Smooth muscle cell (in vitro differentiated cells): ENCODE measurements around the gene HDAC4. TPM values are rescaled to one million over a fixed set of nuclear protein-coding genes. Genes with fewer than 3 reads are reported as not detected.

Source experiments
- DNase-seq: peaks from one replicate; lab custom pipeline; 2025; ENCODE audit not compliant: unreplicated experiment; lab: John Stamatoyannopoulos, UW
- H2AFZ ChIP-seq: fragments of 200-600 bp; sonication (generic); 2 replicates; pipeline ENCODE4 v1.6.0; 2016; ENCODE audit warnings: antibody characterized with exemption, low read depth, mild to moderate bottlenecking
- H3F3A ChIP-seq: fragments of 200-600 bp; sonication (generic); 2 replicates; pipeline ENCODE4 v1.6.0; 2017; ENCODE audit warnings: antibody characterized with exemption, low read depth
- H3K27ac ChIP-seq: fragments of 200-600 bp; sonication (generic); 2 replicates; pipeline ENCODE4 v1.5.1; 2016; ENCODE audit warnings: low read depth, mild to moderate bottlenecking
- H3K27me3 ChIP-seq: fragments of 200-600 bp; sonication (generic); 2 replicates; pipeline ENCODE4 v1.6.1; 2016; ENCODE audit warnings: low read depth, mild to moderate bottlenecking
- H3K36me3 ChIP-seq: fragments of 200-600 bp; sonication (generic); 2 replicates; pipeline ENCODE4 v1.5.1; 2016; ENCODE audit warnings: low read depth
- H3K4me1 ChIP-seq: fragments of 200-600 bp; sonication (generic); 2 replicates; pipeline ENCODE4 v1.5.1; 2016; ENCODE audit warnings: low read depth
- H3K4me2 ChIP-seq: fragments of 200-600 bp; sonication (generic); 2 replicates; pipeline ENCODE4 v1.6.0; 2016; ENCODE audit warnings: mild to moderate bottlenecking
- H3K4me3 ChIP-seq: fragments of 200-600 bp; sonication (generic); 2 replicates; pipeline ENCODE4 v1.5.1; 2016; ENCODE audit warnings: mild to moderate bottlenecking
- H3K79me2 ChIP-seq: fragments of 200-600 bp; sonication (generic); 2 replicates; pipeline ENCODE4 v1.6.0; 2016; ENCODE audit warnings: low read depth, mild to moderate bottlenecking
- H3K9ac ChIP-seq: fragments of 200-600 bp; sonication (generic); 2 replicates; pipeline ENCODE4 v1.6.0; 2016; ENCODE audit warnings: low read depth
- H3K9me3 ChIP-seq: fragments of 200-600 bp; sonication (generic); replicated peaks from 2 replicates; pipeline ENCODE4 v1.5.1; 2016; ENCODE audit warnings: low read depth
- H4K20me1 ChIP-seq: fragments of 200-600 bp; sonication (generic); 2 replicates; pipeline ENCODE4 v1.6.0; 2016; ENCODE audit warnings: low read depth
- WGBS: methylation state at CpG from one replicate; pipeline ENCODE4 v1.1.7; 2016; ENCODE audit warnings: low lambda C conversion rate; 5-methylcytosine and 5-hydroxymethylcytosine counted together
- polyA plus RNA-seq: library from polyadenylated mRNA; unstranded; fragments of >200 nt; fragmentation: Nextera tagmentation; extraction: Ambion mirVana; gene quantifications from 2 replicates; pipeline ENCODE4 v1.2.1, GENCODE V29; 2016
- total RNA-seq: library from RNA; depleted of rRNA; stranded (reverse); fragments of >200 nt; gene quantifications from 2 replicates; pipeline ENCODE4 v1.2.3, GENCODE V29; 2014
- TF ChIP-seq, protein P1 (sequence below): fragments of 200-600 bp; sonication (generic); IDR thresholded peaks from 2 replicates; pipeline ENCODE4 v1.5.1; 2017; ENCODE audit warnings: borderline replicate concordance, mild to moderate bottlenecking, antibody characterized with exemption; ENCODE audit not compliant: insufficient read depth, poor library complexity, severe bottlenecking

Gene HDAC4
- total and polyA plus RNA-seq, 2 experiments from 2014 or later = 6.2 to 35.7 TPM

- WGBS = 86% methylated on average over 13 of the region's 13 CpGs
- no peak overlapping the region for H3K4me2 ChIP-seq
- H3K4me1 ChIP-seq = no peaks in the 10 kb centered on the region
- no peak overlapping the region for H3K4me3 ChIP-seq
- no peak overlapping the region for H3K27ac ChIP-seq
- TF ChIP-seq, protein P1, sequence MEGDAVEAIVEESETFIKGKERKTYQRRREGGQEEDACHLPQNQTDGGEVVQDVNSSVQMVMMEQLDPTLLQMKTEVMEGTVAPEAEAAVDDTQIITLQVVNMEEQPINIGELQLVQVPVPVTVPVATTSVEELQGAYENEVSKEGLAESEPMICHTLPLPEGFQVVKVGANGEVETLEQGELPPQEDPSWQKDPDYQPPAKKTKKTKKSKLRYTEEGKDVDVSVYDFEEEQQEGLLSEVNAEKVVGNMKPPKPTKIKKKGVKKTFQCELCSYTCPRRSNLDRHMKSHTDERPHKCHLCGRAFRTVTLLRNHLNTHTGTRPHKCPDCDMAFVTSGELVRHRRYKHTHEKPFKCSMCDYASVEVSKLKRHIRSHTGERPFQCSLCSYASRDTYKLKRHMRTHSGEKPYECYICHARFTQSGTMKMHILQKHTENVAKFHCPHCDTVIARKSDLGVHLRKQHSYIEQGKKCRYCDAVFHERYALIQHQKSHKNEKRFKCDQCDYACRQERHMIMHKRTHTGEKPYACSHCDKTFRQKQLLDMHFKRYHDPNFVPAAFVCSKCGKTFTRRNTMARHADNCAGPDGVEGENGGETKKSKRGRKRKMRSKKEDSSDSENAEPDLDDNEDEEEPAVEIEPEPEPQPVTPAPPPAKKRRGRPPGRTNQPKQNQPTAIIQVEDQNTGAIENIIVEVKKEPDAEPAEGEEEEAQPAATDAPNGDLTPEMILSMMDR = no peak
- H3K79me2 ChIP-seq = no peaks in the 10 kb centered on the region
- no peak overlapping the region for H3K9ac ChIP-seq
- no peaks in the 10 kb centered on the region for H3K36me3 ChIP-seq
- no peak overlapping the region for H2AFZ ChIP-seq
- H4K20me1 ChIP-seq = no peaks in the 10 kb centered on the region
- no peaks in the 10 kb centered on the region for H3F3A ChIP-seq
- DNase-seq = no peak
- H3K9me3 ChIP-seq = no peaks in the 10 kb centered on the region
- peaks cover under 1% of the 10 kb centered on the region for H3K27me3 ChIP-seq
Observed at GRCh38 chr2:239002954-239003623, 397.7 kb downstream of the HDAC4 start.

GRCh38 chr2:239002591-239002953, 398.2 kb downstream of the HDAC4 start:
- Histone ChIP-seq H2AFZ (no peak overlapping the region), H3K9me3 (no peaks in the 10 kb centered on the region), H3K36me3 (no peaks in the 10 kb centered on the region), H3K79me2 (no peaks in the 10 kb centered on the region), H4K20me1 (no peaks in the 10 kb centered on the region), H3K27me3 (no peaks in the 10 kb centered on the region), H3F3A (no peaks in the 10 kb centered on the region), H3K27ac (no peak overlapping the region), H3K4me2 (no peak overlapping the region), H3K4me1 (no peaks in the 10 kb centered on the region), H3K4me3 (no peak overlapping the region), H3K9ac (no peak overlapping the region)
- 90% methylated on average over 8 of the region's 8 CpGs for WGBS
- DNase-seq = no peak
- TF ChIP-seq, protein P1 = no peak

DNA sequence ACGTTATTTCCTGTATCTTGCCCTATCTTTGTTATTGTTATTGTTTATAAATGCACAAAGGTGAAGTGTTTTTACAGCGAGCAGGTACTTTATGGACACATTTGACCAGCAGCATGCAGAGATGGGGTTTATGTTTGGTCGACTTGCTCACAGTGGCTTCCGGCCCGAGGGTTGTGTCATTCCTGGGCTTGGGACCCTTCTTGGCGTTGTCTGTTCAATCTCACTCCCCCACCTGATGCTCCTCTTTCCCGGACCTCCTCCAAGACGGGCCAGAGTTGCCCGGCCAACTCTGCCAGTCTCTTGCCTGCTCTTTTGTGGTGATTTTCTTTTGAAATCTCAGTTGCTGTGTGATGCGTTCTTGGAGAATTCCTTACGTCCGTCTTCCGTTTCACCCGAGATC, 399.0 kb downstream of the HDAC4 start:
- Histone ChIP-seq H3K9me3 (no peaks in the 10 kb centered on the region), H3K4me2 (no peak overlapping the region), H4K20me1 (no peaks in the 10 kb centered on the region), H3K79me2 (no peaks in the 10 kb centered on the region), H2AFZ (no peak overlapping the region), H3K27ac (no peak overlapping the region), H3K4me1 (no peaks in the 10 kb centered on the region), H3K4me3 (no peak overlapping the region), H3K27me3 (no peaks in the 10 kb centered on the region), H3K36me3 (no peaks in the 10 kb centered on the region), H3K9ac (no peak overlapping the region), H3F3A (no peaks in the 10 kb centered on the region)
- TF ChIP-seq, protein P1 = no peak
- DNase-seq = no peak
- WGBS = 89% methylated on average over 14 of the region's 14 CpGs

- DNase-seq = no peak
- H3K4me1 ChIP-seq = no peaks in the 10 kb centered on the region
- H3F3A ChIP-seq = no peaks in the 10 kb centered on the region
- TF ChIP-seq, protein P1 = no peak
- H4K20me1 ChIP-seq = no peaks in the 10 kb centered on the region
- no peak overlapping the region for H3K4me2 ChIP-seq
- H3K9me3 ChIP-seq = no peaks in the 10 kb centered on the region
- H3K4me3 ChIP-seq = no peak overlapping the region
- 94% methylated on average over 12 of the region's 12 CpGs for WGBS
- no peak overlapping the region for H3K27ac ChIP-seq
- H2AFZ ChIP-seq = no peak overlapping the region
- H3K9ac ChIP-seq = no peak overlapping the region
- no peaks in the 10 kb centered on the region for H3K36me3 ChIP-seq
- H3K27me3 ChIP-seq = no peaks in the 10 kb centered on the region
- no peaks in the 10 kb centered on the region for H3K79me2 ChIP-seq
Observed at GRCh38 chr2:239000500-239001073, 400.2 kb downstream of the HDAC4 start.
